PC-3 (cell line): ENCODE results near the gene SPG7.

Source experiments
- EZH2 ChIP-seq: fragments of 300-600 bp; sonication (generic); IDR thresholded peaks from one replicate; pipeline ENCODE4 v1.6.1; 2017; ENCODE audit warnings: antibody characterized with exemption, mild to moderate bottlenecking, low read length; ENCODE audit not compliant: unreplicated experiment
- EZH2phosphoT487 ChIP-seq: fragments of 300-600 bp; sonication (generic); IDR thresholded peaks from 2 replicates; pipeline ENCODE4 v1.6.1; 2018; ENCODE audit warnings: mild to moderate bottlenecking, antibody characterized with exemption, low read length, borderline replicate concordance
- TF ChIP-seq, protein P1 (sequence below): fragments of 300-600 bp; sonication (generic); conservative IDR thresholded peaks from 2 replicates; pipeline ENCODE4 v1.5.1; 2017; ENCODE audit warnings: antibody characterized with exemption, low read depth, mild to moderate bottlenecking, low read length

DNA sequence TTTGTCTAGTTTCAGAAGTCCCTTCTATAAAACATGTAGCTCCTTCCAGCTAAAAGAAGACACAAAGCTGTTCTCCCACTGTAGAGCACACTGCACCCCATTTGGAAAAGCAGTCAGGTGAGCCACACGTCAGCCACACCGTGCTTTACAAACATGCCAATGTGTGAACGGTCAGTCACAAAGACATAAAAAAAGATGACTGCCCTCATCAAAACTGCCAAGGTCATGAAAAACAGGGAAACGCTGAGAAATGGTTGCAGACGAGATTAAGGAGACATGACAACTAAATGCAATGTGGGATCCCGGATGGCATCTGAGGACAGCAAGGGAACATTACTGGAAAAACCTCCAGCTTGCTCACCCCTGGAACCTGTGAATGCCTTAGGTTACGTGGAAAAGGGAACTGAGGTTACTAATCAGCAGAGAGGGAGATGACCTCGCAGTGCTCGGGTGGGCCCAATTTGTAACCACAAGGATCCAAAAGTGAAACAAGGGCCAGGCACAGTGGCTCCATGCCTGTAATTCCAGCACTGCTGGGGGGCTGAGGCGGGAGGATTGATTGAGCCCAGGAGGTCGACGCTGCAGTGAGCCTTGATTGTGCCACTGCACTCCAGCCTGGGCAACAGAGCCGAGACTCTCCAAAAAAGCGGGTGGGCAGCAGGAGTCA is 25.9 kb upstream of the SPG7 start:
- no peak for TF ChIP-seq EZH2
- TF ChIP-seq, protein P1, sequence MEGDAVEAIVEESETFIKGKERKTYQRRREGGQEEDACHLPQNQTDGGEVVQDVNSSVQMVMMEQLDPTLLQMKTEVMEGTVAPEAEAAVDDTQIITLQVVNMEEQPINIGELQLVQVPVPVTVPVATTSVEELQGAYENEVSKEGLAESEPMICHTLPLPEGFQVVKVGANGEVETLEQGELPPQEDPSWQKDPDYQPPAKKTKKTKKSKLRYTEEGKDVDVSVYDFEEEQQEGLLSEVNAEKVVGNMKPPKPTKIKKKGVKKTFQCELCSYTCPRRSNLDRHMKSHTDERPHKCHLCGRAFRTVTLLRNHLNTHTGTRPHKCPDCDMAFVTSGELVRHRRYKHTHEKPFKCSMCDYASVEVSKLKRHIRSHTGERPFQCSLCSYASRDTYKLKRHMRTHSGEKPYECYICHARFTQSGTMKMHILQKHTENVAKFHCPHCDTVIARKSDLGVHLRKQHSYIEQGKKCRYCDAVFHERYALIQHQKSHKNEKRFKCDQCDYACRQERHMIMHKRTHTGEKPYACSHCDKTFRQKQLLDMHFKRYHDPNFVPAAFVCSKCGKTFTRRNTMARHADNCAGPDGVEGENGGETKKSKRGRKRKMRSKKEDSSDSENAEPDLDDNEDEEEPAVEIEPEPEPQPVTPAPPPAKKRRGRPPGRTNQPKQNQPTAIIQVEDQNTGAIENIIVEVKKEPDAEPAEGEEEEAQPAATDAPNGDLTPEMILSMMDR, result no peak
- TF ChIP-seq EZH2phosphoT487, result no peak
